Common myeloid progenitor, CD34-positive (primary cell): Measurements from ENCODE around the gene ALG1.
"Not testable (repeated sequence)": the region's sequence is repeated elsewhere in the genome, so short reads cannot be mapped to it uniquely, and the experiment has no call there.

Source experiments
- CTCF ChIA-PET: fragments of 350-600 bp; sonication (Branson Sonifier 250); formaldehyde crosslinking; loops from one replicate; lab custom pipeline; 2021; ENCODE audit warnings: antibody characterized with exemption; lab: Charles Lee
- POLR2A ChIA-PET: fragments of 350-600 bp; sonication (Branson Sonifier 250); formaldehyde crosslinking; loops from one replicate; lab custom pipeline; 2021; ENCODE audit warnings: antibody characterized with exemption; lab: Charles Lee
- DNase-seq, 3 donors: peaks; one replicate each; pipeline versions ENCODE4 v3.0.0 to v3.0.0-alpha.2; 2013
- H3K27ac ChIP-seq, 2 experiments: 1 replicate in 1 of 2; 2 replicates in 1 of 2; pipeline ENCODE4 v1.7.0; 2013; ENCODE audit warnings: inconsistent platforms in 2 of 2, low read length in 2 of 2, mild to moderate bottlenecking in 2 of 2, low read depth in 1 of 2, moderate library complexity in 1 of 2; ENCODE audit not compliant: severe bottlenecking in 2 of 2, insufficient read depth in 1 of 2, poor library complexity in 1 of 2
- H3K27me3 ChIP-seq, 5 experiments: replicated peaks in 2 of 5; 1 replicate in 3 of 5; 2 replicates in 2 of 5; pipeline versions ENCODE4 v1.6.1 to v1.7.0; 2013; ENCODE audit warnings: low read length in 4 of 5, mild to moderate bottlenecking in 2 of 5, moderate library complexity in 2 of 5, inconsistent platforms in 1 of 5; ENCODE audit not compliant: insufficient read depth in 5 of 5, control insufficient read depth in 4 of 5
- H3K36me3 ChIP-seq, 4 experiments: 1 replicate in 2 of 4; 2 replicates in 2 of 4; pipeline versions ENCODE4 v1.6.1 to v1.7.0; 2013; ENCODE audit warnings: low read length in 3 of 4, control low read depth in 1 of 4, mild to moderate bottlenecking in 1 of 4; ENCODE audit not compliant: control insufficient read depth in 4 of 4, insufficient read depth in 4 of 4
- H3K4me1 ChIP-seq, 4 experiments: 1 replicate in 3 of 4; 2 replicates in 1 of 4; pipeline versions ENCODE4 v1.6.1 to v1.7.1; 2013; ENCODE audit warnings: low read length in 3 of 4, mild to moderate bottlenecking in 3 of 4, control low read depth in 1 of 4, inconsistent platforms in 1 of 4, moderate library complexity in 1 of 4; ENCODE audit not compliant: control insufficient read depth in 4 of 4, insufficient read depth in 4 of 4; ENCODE audit errors: control extremely low read depth in 1 of 4
- H3K4me3 ChIP-seq, 7 experiments: 1 replicate in 4 of 7; 2 replicates in 3 of 7; pipeline versions ENCODE4 v1.5.1 to v1.7.0; 2013; ENCODE audit warnings: mild to moderate bottlenecking in 7 of 7, low read length in 6 of 7, moderate library complexity in 6 of 7, inconsistent platforms in 2 of 7, low read depth in 2 of 7, control low read depth in 1 of 7; ENCODE audit not compliant: insufficient read depth in 4 of 7, control insufficient read depth in 1 of 7; ENCODE audit errors: extremely low read depth in 1 of 7
- H3K9me3 ChIP-seq, 5 experiments: 1 replicate in 4 of 5; 2 replicates in 1 of 5; pipeline versions ENCODE4 v1.6.1 to v1.7.1; 2013; ENCODE audit warnings: low read length in 4 of 5, mild to moderate bottlenecking in 2 of 5, inconsistent platforms in 1 of 5, low read depth in 1 of 5, moderate library complexity in 1 of 5; ENCODE audit not compliant: control insufficient read depth in 4 of 5, insufficient read depth in 2 of 5; ENCODE audit errors: control extremely low read depth in 1 of 5
- WGBS: methylation state at CpG from one replicate; pipeline ENCODE4 v1.1.5; 2013; ENCODE audit not compliant: insufficient coverage; 5-methylcytosine and 5-hydroxymethylcytosine counted together

The ALG1 gene

GRCh38 chr16:5044011-5044540 is 27.6 kb upstream of the ALG1 start:
- Histone ChIP-seq H3K27ac (no peak overlapping the region), H3K36me3 (no peaks in the 10 kb centered on the region), H3K27me3 (peaks cover 0 to 2% (median 0%) of the 10 kb centered on the region in 5 experiments), H3K4me3 (no peak overlapping the region), H3K4me1 (no peaks in the 10 kb centered on the region), H3K9me3 (peaks cover 0 to 8% (median 0%) of the 10 kb centered on the region in 5 experiments)
- DNase-seq = no peak
- WGBS = 98% methylated on average over 4 of the region's 8 CpGs
- POLR2A ChIA-PET = no interaction called here
- CTCF ChIA-PET = interaction anchor here (1.1 to 3.2 kb wide), 2 partner anchors 12 to 15 kb away, joined by 4 to 11 read pairs; no protein-coding TSS in a partner anchor

- H3K9me3 ChIP-seq, H3K27ac ChIP-seq, H3K27me3 ChIP-seq, H3K4me3 ChIP-seq, POLR2A ChIA-PET, H3K36me3 ChIP-seq, H3K4me1 ChIP-seq, DNase-seq: not testable (repeated sequence)
- CTCF ChIA-PET = interaction anchor here (1.4 to 3.2 kb wide), 2 partner anchors 12 to 27 kb away, joined by 4 to 11 read pairs; no protein-coding TSS in a partner anchor
- WGBS = 96% methylated on average over 8 of the region's 11 CpGs
Observed at GRCh38 chr16:5044581-5044980, 27.1 kb upstream of the ALG1 start.

- Histone ChIP-seq H3K4me3 (no peak overlapping the region), H3K9me3 (peaks cover 0 to 8% (median 0%) of the 10 kb centered on the region in 5 experiments), H3K36me3 (no peaks in the 10 kb centered on the region), H3K27ac (no peak overlapping the region), H3K4me1 (no peaks in the 10 kb centered on the region), H3K27me3 (peaks cover 0 to 2% (median 0%) of the 10 kb centered on the region in 5 experiments)
- WGBS = 95% methylated on average over 7 of the region's 10 CpGs
- no peak for DNase-seq
- ChIA-PET POLR2A (interaction anchor here (0.5 kb wide), 1 partner anchor 177 kb away, joined by 10 read pairs; no protein-coding TSS in a partner anchor), CTCF (interaction anchor here (1.4 to 3.2 kb wide), 2 partner anchors 10 to 28 kb away, joined by 4 to 11 read pairs; no protein-coding TSS in a partner anchor)
Observed at GRCh38 chr16:5045499-5046115, 26.0 kb upstream of the ALG1 start.

GRCh38 chr16:5046914-5047313 is 24.7 kb upstream of the ALG1 start:
- POLR2A ChIA-PET = no interaction called here
- DNase-seq = no peak
- no peak overlapping the region for H3K4me3 ChIP-seq
- H3K36me3 ChIP-seq = no peaks in the 10 kb centered on the region
- WGBS = 100% methylated on average over 2 of the region's 2 CpGs
- H3K27me3 ChIP-seq = no peaks in the 10 kb centered on the region
- H3K4me1 ChIP-seq = no peaks in the 10 kb centered on the region
- H3K9me3 ChIP-seq = peaks cover 0 to 8% (median 3%) of the 10 kb centered on the region in 5 experiments
- CTCF ChIA-PET = interaction anchor here (1.8 kb wide), 1 partner anchor 13 kb away, joined by 4 read pairs; no protein-coding TSS in a partner anchor
- no peak overlapping the region for H3K27ac ChIP-seq

GRCh38 chr16:5054876-5055865 is 16.5 kb upstream of the ALG1 start:
- ChIA-PET CTCF (interaction anchor here (0.5 to 7.2 kb wide), 6 partner anchors 10 to 994 kb away, joined by 3 to 41 read pairs (median 10); partner anchors contain the start of gene C16orf89), POLR2A (no interaction called here)
- Histone ChIP-seq H3K27me3 (no peaks in the 10 kb centered on the region), H3K4me3 (no peak overlapping the region), H3K4me1 (peaks cover 0 to 5% (median under 1%) of the 10 kb centered on the region in 4 experiments), H3K36me3 (no peaks in the 10 kb centered on the region), H3K9me3 (peaks cover 0 to 3% (median 0%) of the 10 kb centered on the region in 5 experiments), H3K27ac (no peak overlapping the region)
- 97% methylated on average over 11 of the region's 16 CpGs for WGBS
- no peak for DNase-seq

- 4% methylated on average over 11 of the region's 11 CpGs for WGBS
Observed at GRCh38 chr16:5056352-5056751, 15.3 kb upstream of the ALG1 start.

More at GRCh38 chr16:5056352-5056751, 15.3 kb upstream of the ALG1 start:
- H3K27ac ChIP-seq = no peak overlapping the region
- DNase-seq = peak; percentile 58 to 73 (median 70)
- ChIA-PET CTCF (interaction anchor here (0.7 to 7.2 kb wide), 12 partner anchors 8 to 78 kb away, joined by 3 to 41 read pairs (median 5); partner anchors contain the start of genes ALG1 and C16orf89), POLR2A (no interaction called here)
- H3K27me3 ChIP-seq = no peaks in the 10 kb centered on the region
- H3K4me3 ChIP-seq = no peak overlapping the region
- no peaks in the 10 kb centered on the region for H3K36me3 ChIP-seq
- H3K4me1 ChIP-seq = peaks cover 0 to 5% (median under 1%) of the 10 kb centered on the region in 4 experiments
- no peaks in the 10 kb centered on the region for H3K9me3 ChIP-seq
